ENCODE results near the gene PITPNC1. TPM values are rescaled to one million over a fixed set of nuclear protein-coding genes. Genes with fewer than 3 reads are reported as not detected.

PITPNC1 gene
- total RNA-seq, 1 experiment from 2014 or later: 40.1 TPM

GRCh38 chr17:67449845-67450755 is 73.0 kb downstream of the PITPNC1 start:
- ChIA-PET POLR2A (no interaction called here), CTCF (interaction anchor here (0.6 kb wide), 1 partner anchor 22 kb away, joined by 3 read pairs; no protein-coding TSS in a partner anchor)
- no peak for TF ChIP-seq CTCF (IDR thresholded peaks at IDR 0.05; ENCODE audit: unreplicated experiment)
- Mint-ChIP-seq H3K4me3 (ENCODE audit: unreplicated experiment) (no peak overlapping the region), H3K9me3 (ENCODE audit: unreplicated experiment) (no peaks in the 10 kb centered on the region), H3K27me3 (ENCODE audit: insufficient read depth, unreplicated experiment) (no peaks in the 10 kb centered on the region), H3K27ac (ENCODE audit: low read depth, unreplicated experiment) (no peak overlapping the region), H3K36me3 (ENCODE audit: insufficient read depth, unreplicated experiment) (no peaks in the 10 kb centered on the region), H3K4me1 (ENCODE audit: insufficient read depth, unreplicated experiment) (no peaks in the 10 kb centered on the region)
- DNase-seq (ENCODE audit: unreplicated experiment): no peak
- intact Hi-C loops (cut with micrococcal nuclease): no loop called here
- BruUV-seq (replicated peaks): no TSS peak

- peaks cover 3% of the 10 kb centered on the region for H3K9me3 Mint-ChIP-seq (ENCODE audit: unreplicated experiment)
- H3K27ac Mint-ChIP-seq (ENCODE audit: low read depth, unreplicated experiment): no peak overlapping the region
- H3K4me3 Mint-ChIP-seq (ENCODE audit: unreplicated experiment): no peak overlapping the region
- no peak for DNase-seq (ENCODE audit: unreplicated experiment)
- no peaks in the 10 kb centered on the region for H3K27me3 Mint-ChIP-seq (ENCODE audit: insufficient read depth, unreplicated experiment)
- no peak for TF ChIP-seq CTCF (IDR thresholded peaks at IDR 0.05; ENCODE audit: unreplicated experiment)
- intact Hi-C loops (cut with micrococcal nuclease): no loop called here
- ChIA-PET POLR2A (no interaction called here), CTCF (no interaction called here)
- H3K4me1 Mint-ChIP-seq (ENCODE audit: insufficient read depth, unreplicated experiment): no peaks in the 10 kb centered on the region
- BruUV-seq (replicated peaks): no TSS peak
- no peaks in the 10 kb centered on the region for H3K36me3 Mint-ChIP-seq (ENCODE audit: insufficient read depth, unreplicated experiment)
These were observed 75.8 kb downstream of the PITPNC1 start for GRCh38 chr17:67452681-67453554.

GRCh38 chr17:67456103-67456502 is 79.0 kb downstream of the PITPNC1 start:
- no TSS peak for BruUV-seq (replicated peaks)
- Mint-ChIP-seq H3K27me3 (ENCODE audit: insufficient read depth, unreplicated experiment) (no peaks in the 10 kb centered on the region), H3K4me1 (ENCODE audit: insufficient read depth, unreplicated experiment) (no peaks in the 10 kb centered on the region), H3K9me3 (ENCODE audit: unreplicated experiment) (peaks cover 10% of the 10 kb centered on the region), H3K27ac (ENCODE audit: low read depth, unreplicated experiment) (no peak overlapping the region), H3K4me3 (ENCODE audit: unreplicated experiment) (no peak overlapping the region), H3K36me3 (ENCODE audit: insufficient read depth, unreplicated experiment) (peaks cover 5% of the 10 kb centered on the region)
- TF ChIP-seq CTCF (IDR thresholded peaks at IDR 0.05; ENCODE audit: unreplicated experiment): no peak
- intact Hi-C loops (cut with micrococcal nuclease): no loop called here
- CTCF ChIA-PET: interaction anchor here (1.4 kb wide), 1 partner anchor 19 kb away, joined by 5 read pairs; no protein-coding TSS in a partner anchor
- DNase-seq (ENCODE audit: unreplicated experiment): no peak
- POLR2A ChIA-PET: interaction anchor here (1.1 to 1.6 kb wide), 2 partner anchors 34 to 78 kb away, joined by 3 to 4 read pairs; no protein-coding TSS in a partner anchor

GRCh38 chr17:67456889-67457288 is 79.8 kb downstream of the PITPNC1 start:
- TF ChIP-seq CTCF (IDR thresholded peaks at IDR 0.05; ENCODE audit: unreplicated experiment): no peak
- H3K4me3 Mint-ChIP-seq (ENCODE audit: unreplicated experiment): no peak overlapping the region
- peaks cover 5% of the 10 kb centered on the region for H3K36me3 Mint-ChIP-seq (ENCODE audit: insufficient read depth, unreplicated experiment)
- intact Hi-C loops (cut with micrococcal nuclease): no loop called here
- ChIA-PET POLR2A (interaction anchor here (0.7 to 1.1 kb wide), 2 partner anchors 42 to 79 kb away, joined by 3 to 5 read pairs; no protein-coding TSS in a partner anchor), CTCF (interaction anchor here (1.4 kb wide), 1 partner anchor 18 kb away, joined by 5 read pairs; no protein-coding TSS in a partner anchor)
- H3K9me3 Mint-ChIP-seq (ENCODE audit: unreplicated experiment): peaks cover 10% of the 10 kb centered on the region
- H3K4me1 Mint-ChIP-seq (ENCODE audit: insufficient read depth, unreplicated experiment): no peaks in the 10 kb centered on the region
- BruUV-seq (replicated peaks): no TSS peak
- no peaks in the 10 kb centered on the region for H3K27me3 Mint-ChIP-seq (ENCODE audit: insufficient read depth, unreplicated experiment)
- DNase-seq (ENCODE audit: unreplicated experiment): no peak
- peak overlapping the region; percentile 10 for H3K27ac Mint-ChIP-seq (ENCODE audit: low read depth, unreplicated experiment)

Data from MCF 10A (cell line).